Left colon (tissue), 2 donors: ENCODE data around the gene HIP1. TPM values are rescaled to one million over a fixed set of nuclear protein-coding genes. Genes with fewer than 3 reads are reported as not detected.
"Not testable (repeated sequence)": the region's sequence is repeated elsewhere in the genome, so short reads cannot be mapped to it uniquely, and the experiment has no call there.

Experiments used
- ATAC-seq: fragments of 200-7000 bp; cut with Tn5 transposase; one replicate; pipeline ENCODE4 v1.9.1; 2020; ENCODE audit warnings: mild to moderate bottlenecking, moderate library complexity
- DNase-seq, 2 donors: peaks; one replicate each; pipeline ENCODE4 v3.0.0-alpha.2; 2020
- intact Hi-C, 2 donors: fragments of 100-400 bp; cut with DNase I in 1 of 2; cut with micrococcal nuclease in 1 of 2; formaldehyde crosslinking; loops; one replicate each; pipeline versions ENCODE4 v1.11.2 to v1.14.0; 2022; cut with DNase I, micrococcal nuclease
- total RNA-seq, 2 donors: library from RNA; stranded (reverse); fragmentation: NEBNext Ultra II Directional; extraction: Animal tissue kit (Norgen Biotek cat#: 25700); gene quantifications; one replicate each; pipeline ENCODE4 v1.2.1, GENCODE V29; 2021
- donor health status: DM: no; HTN: no; CAD: no.
- donor health status: DM: yes; HTN: yes; CAD: no.

The HIP1 gene
- total RNA-seq, 2 donors from 2014 or later: 5.7 to 6.2 TPM

GRCh38 chr7:75629044-75629443 lies 109.7 kb downstream of the HIP1 start:
- intact Hi-C loops: no loop called here
- no peak for ATAC-seq
- no peak for DNase-seq

- DNase-seq: no peak
- intact Hi-C loops: no loop called here
- ATAC-seq: no peak
These were observed 110.7 kb downstream of the HIP1 start for GRCh38 chr7:75628055-75628454.

DNA sequence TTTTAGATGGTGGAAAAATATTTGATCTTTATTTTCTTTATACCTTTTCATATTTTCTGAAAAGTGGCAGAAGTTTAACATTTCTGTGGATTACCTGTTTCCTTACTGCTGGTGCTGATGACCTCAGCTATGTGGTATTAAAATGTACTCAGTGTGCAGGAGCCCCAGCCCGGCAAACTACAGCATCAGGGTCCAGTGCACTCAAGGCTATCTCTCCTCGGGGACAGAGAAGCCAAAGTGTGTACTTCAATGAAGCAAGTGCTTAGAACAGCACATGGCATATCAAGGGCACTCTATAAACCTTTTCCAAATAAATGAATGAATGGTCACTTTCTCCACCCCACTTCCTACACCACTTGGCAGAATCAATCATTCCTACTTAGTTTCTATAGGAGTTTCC lies 111.8 kb downstream of the HIP1 start:
- no peak for DNase-seq
- intact Hi-C loops: no loop called here
- ATAC-seq: no peak

- intact Hi-C loops: no loop called here
- ATAC-seq: no peak
These were observed 112.9 kb downstream of the HIP1 start for GRCh38 chr7:75625868-75626267.

GRCh38 chr7:75624134-75624832 lies 114.5 kb downstream of the HIP1 start:
- DNase-seq (peak in 1 of 2 donors; percentile 19), ATAC-seq (no peak)
- intact Hi-C loops: no loop called here

More at GRCh38 chr7:75625868-75626267, 112.9 kb downstream of the HIP1 start:
- no peak for DNase-seq

- ATAC-seq (no peak), DNase-seq (no peak)
- intact Hi-C loops: no loop called here
These were observed 115.2 kb downstream of the HIP1 start for GRCh38 chr7:75623390-75624133.

DNA sequence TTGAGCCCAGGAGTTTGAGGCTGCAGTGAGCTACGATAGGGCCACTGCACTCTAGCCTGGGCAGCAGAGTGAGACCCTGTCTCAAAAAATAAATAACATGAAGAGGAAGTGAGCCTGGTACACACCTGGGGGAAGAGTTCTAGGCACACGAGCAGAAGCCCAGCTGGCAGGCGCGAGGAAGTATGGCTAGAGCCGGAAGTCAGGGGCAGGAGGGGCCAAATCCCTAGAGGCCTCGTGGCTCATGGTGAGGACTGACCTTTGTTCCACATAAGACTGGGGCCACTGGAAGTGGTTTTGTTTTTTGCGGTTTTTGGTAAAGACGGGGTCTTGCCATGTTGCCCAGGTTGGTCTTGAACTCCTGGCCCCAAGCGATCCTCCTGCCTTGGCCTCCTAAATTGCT lies 117.6 kb downstream of the HIP1 start:
- DNase-seq (peak in 1 of 2 donors; percentile 19), ATAC-seq (no peak)
- intact Hi-C loops: no loop called here

DNA sequence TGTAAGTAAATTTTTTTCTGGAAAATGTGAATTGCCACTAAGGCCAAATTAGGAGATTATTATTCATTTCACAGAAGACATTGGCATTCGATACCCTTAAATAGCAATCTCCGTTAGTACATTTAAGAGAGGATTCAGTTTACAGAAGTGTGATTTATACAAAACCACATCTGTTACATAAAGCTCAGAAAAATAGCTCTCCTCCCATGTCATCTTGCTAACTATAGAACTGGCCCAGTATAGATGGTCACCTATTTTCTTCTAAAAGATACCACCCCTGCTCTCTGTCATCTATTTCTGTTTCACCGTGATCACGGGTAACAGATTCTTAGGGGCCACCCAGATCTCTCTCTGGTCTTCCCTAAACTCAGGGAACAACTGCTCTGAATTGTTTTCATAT lies 119.1 kb downstream of the HIP1 start:
- intact Hi-C loops: no loop called here
- DNase-seq (no peak), ATAC-seq (no peak)

DNA sequence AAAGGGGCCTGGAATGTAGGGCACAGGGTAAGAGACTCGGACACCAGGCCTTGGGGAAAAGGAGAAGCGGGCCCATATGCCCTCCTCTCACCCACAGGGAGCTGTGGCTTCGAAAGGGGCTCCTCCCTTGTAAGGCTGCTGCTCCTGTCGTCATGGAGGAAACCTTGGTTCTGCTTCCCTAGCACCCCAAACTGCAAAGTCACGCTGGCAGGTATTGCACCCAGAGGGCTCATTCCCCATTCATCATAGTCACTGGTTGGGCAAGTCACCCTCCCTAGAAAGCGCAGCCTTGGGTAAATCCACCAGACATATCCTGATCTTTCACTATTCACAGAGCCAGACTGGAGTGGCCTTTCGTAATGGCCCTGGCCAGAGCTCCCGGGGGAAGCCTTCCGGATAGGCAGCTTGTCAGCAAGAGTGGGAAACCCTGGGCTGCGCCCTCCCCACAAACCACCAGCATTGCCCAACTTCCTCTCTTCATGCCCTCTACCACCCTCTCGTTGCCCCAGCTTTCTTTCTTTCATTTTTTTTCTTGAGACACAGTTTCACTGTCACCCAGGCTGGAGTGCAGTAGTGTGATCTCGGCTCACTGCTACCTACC lies 121.0 kb downstream of the HIP1 start:
- intact Hi-C loops: no loop called here
- ATAC-seq: peak; percentile 13
- DNase-seq: peak; percentile 21 to 59

DNA sequence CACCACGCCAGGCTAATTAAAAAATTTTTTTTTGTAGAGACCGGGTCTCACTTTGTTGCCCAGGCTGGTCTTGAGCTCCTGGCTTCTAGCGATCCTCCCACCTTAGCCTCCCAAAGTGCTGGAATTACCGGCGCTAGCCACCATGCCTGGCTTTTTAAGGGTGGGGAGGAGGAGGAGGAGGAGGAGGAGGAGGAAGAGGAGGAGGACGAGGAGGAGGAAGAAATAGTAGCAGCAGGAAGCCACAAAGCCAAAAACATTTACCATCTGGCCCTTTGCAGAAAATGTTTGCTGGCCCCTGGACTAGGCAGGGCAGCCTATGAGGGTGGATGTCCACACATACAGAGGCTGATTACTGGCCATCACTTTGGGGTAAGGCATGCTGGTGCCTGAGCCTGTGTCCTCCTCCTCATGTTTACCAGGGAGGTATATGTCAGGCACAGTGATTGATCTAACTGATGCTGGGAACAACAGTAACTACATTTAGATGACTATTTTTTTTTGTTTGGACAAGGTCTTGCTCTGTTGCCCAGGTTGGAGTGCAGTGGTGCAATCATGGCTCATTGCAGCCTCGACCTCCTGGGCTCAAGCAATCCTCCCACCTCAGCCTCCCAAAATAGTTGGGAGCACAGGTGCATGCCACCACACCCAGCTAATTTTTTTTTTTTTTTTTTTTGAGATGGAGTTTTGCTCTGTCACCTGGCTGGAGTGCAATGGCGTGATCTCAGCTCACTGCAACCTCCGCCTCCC lies 122.1 kb downstream of the HIP1 start:
- ATAC-seq (no peak), DNase-seq (no peak)
- intact Hi-C loops: no loop called here

- intact Hi-C loops: no loop called here
- no peak for ATAC-seq
- no peak for DNase-seq
These were observed 124.3 kb downstream of the HIP1 start for GRCh38 chr7:75614401-75614800.

GRCh38 chr7:75613351-75613750 lies 125.4 kb downstream of the HIP1 start:
- DNase-seq: no peak
- no peak for ATAC-seq
- intact Hi-C loops: no loop called here

DNA sequence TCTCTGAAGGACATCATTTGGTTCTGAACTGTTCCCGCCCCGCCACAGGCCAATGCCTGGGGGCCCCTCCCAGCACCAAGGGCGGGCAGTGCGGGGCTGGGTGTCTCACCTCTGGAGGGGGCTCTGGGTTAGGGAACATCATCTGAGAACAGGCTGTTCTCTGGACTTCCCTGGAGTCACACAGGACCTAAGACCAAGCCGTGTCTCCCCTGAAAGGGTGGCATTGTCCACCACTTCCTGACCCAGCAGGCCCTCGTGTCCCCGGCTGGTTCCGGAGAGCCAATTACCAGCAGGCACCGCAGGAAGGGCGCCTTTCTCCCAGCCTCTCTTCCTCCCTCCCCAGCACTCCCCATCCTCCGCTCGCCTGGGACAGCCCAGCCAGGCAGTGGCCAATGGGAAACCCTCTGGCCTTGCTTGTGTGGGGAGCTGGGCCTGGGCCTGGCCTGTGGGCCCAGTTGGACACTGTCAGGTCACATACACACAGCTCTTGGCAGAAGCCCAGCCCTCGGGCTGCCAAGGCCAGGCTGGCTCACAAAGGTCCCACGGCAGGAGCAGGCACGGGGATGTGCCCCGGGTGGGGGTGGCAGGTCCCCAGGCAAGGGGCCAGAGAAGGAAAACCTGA lies 127.1 kb downstream of the HIP1 start:
- ATAC-seq: peak; percentile 31
- peak in 1 of 2 donors; percentile 32 for DNase-seq
- intact Hi-C loops: no loop called here

GRCh38 chr7:75609416-75609815 lies 129.3 kb downstream of the HIP1 start:
- intact Hi-C loops, DNase-seq, ATAC-seq: not testable (repeated sequence)

- DNase-seq (no peak), ATAC-seq (no peak)
- intact Hi-C loops: no loop called here
These were observed 130.2 kb downstream of the HIP1 start for GRCh38 chr7:75608451-75609122.

- ATAC-seq (no peak), DNase-seq (no peak)
- intact Hi-C loops: no loop called here
These were observed 134.3 kb downstream of the HIP1 start for GRCh38 chr7:75604408-75604807.

DNA sequence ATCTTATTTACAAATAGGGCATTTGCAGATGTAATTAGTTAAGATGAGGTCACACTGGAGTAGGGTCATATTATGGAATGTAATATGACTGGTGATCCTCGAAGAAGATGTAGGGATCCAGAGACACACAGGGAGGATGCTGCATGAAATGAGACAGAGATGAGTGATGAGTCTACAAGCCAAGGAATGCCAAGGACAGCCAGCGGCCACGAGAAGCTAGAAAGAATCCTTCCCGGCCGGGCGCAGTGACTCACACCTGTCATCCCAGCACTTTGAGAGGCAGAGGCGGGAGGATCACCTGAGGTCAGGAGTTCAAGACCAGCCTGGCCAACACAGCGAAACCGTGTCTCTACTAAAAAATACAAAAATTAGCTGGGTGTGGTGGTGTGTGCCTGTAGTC lies 135.9 kb downstream of the HIP1 start:
- DNase-seq, intact Hi-C loops, ATAC-seq: not testable (repeated sequence)

- no peak for DNase-seq
- ATAC-seq: no peak
- intact Hi-C loops: no loop called here
These were observed 137.2 kb downstream of the HIP1 start for GRCh38 chr7:75601539-75601938.
